Mucosa of rectum (tissue), 2 donors: Measurements from ENCODE around the gene SMC1B.

Experiments
- H3K27ac ChIP-seq, 2 donors: one replicate each; pipeline ENCODE4 v1.7.0; 2013; ENCODE audit warnings: inconsistent platforms in 2 of 2, low read depth in 2 of 2, low read length in 2 of 2
- H3K27me3 ChIP-seq, 2 donors: one replicate each; pipeline ENCODE4 v1.7.0; 2013; ENCODE audit warnings: low read length in 2 of 2; ENCODE audit not compliant: control insufficient read depth in 2 of 2, insufficient read depth in 2 of 2
- H3K36me3 ChIP-seq, 2 donors: one replicate each; pipeline ENCODE4 v1.7.0; 2013; ENCODE audit warnings: low read length in 2 of 2; ENCODE audit not compliant: control insufficient read depth in 2 of 2, insufficient read depth in 2 of 2
- H3K4me1 ChIP-seq, 2 donors: one replicate each; pipeline ENCODE4 v1.7.0; 2013; ENCODE audit warnings: low read length in 2 of 2, mild to moderate bottlenecking in 1 of 2; ENCODE audit not compliant: control insufficient read depth in 2 of 2, insufficient read depth in 2 of 2
- H3K4me3 ChIP-seq, 2 donors: one replicate each; pipeline ENCODE4 v1.7.0; 2013; ENCODE audit warnings: low read length in 2 of 2
- H3K9ac ChIP-seq, 2 donors: one replicate each; pipeline ENCODE4 v1.7.0; 2013; ENCODE audit warnings: low read length in 2 of 2, low read depth in 1 of 2, mild to moderate bottlenecking in 1 of 2
- H3K9me3 ChIP-seq, 2 donors: one replicate each; pipeline ENCODE4 v1.7.0; 2013; ENCODE audit warnings: low read length in 2 of 2; ENCODE audit not compliant: control insufficient read depth in 2 of 2
- donor health status: healthy.
- donor health status: Normal muscosa, but diverticular disease.

The SMC1B gene

GRCh38 chr22:45317551-45318167 lies 95.7 kb downstream of the SMC1B start:
- H3K9ac ChIP-seq, result peak overlapping the region; percentile 27 to 48
- peak overlapping the region in 1 of 2 donors; percentile 10 for H3K4me3 ChIP-seq
- no peaks in the 10 kb centered on the region for H3K27me3 ChIP-seq
- peaks cover 4 to 13% of the 10 kb centered on the region in 2 donors for H3K36me3 ChIP-seq
- peaks cover 19 to 35% of the 10 kb centered on the region in 2 donors for H3K4me1 ChIP-seq
- H3K27ac ChIP-seq, result peak overlapping the region; percentile 79 to 87
- H3K9me3 ChIP-seq, result no peaks in the 10 kb centered on the region

GRCh38 chr22:45316796-45317526 lies 96.4 kb downstream of the SMC1B start:
- Histone ChIP-seq H3K4me3 (no peak overlapping the region), H3K36me3 (peaks cover 4 to 7% of the 10 kb centered on the region in 2 donors), H3K9ac (peak overlapping the region; percentile 27 to 48), H3K4me1 (peaks cover 19 to 35% of the 10 kb centered on the region in 2 donors), H3K27ac (peak overlapping the region; percentile 79 to 87), H3K27me3 (no peaks in the 10 kb centered on the region), H3K9me3 (no peaks in the 10 kb centered on the region)

- Histone ChIP-seq H3K9me3 (no peaks in the 10 kb centered on the region), H3K27ac (no peak overlapping the region), H3K9ac (no peak overlapping the region), H3K27me3 (no peaks in the 10 kb centered on the region), H3K4me1 (peaks cover 29 to 39% of the 10 kb centered on the region in 2 donors), H3K4me3 (no peak overlapping the region), H3K36me3 (peaks cover 0 to 6% of the 10 kb centered on the region in 2 donors)
These were observed 98.6 kb downstream of the SMC1B start for GRCh38 chr22:45314786-45315185.

GRCh38 chr22:45314054-45314721 lies 99.2 kb downstream of the SMC1B start:
- H3K4me1 ChIP-seq, result peaks cover 29 to 36% of the 10 kb centered on the region in 2 donors

GRCh38 chr22:45312856-45313255 lies 100.5 kb downstream of the SMC1B start:
- Histone ChIP-seq H3K9me3 (no peaks in the 10 kb centered on the region), H3K9ac (peak overlapping the region in 1 of 2 donors; percentile 14), H3K4me1 (peaks cover 34 to 35% of the 10 kb centered on the region in 2 donors), H3K36me3 (peaks cover 0 to 6% of the 10 kb centered on the region in 2 donors), H3K27me3 (no peaks in the 10 kb centered on the region), H3K27ac (no peak overlapping the region), H3K4me3 (no peak overlapping the region)

More at GRCh38 chr22:45314054-45314721, 99.2 kb downstream of the SMC1B start:
- H3K9ac ChIP-seq, result no peak overlapping the region
- no peaks in the 10 kb centered on the region for H3K9me3 ChIP-seq
- H3K4me3 ChIP-seq, result peak overlapping the region in 1 of 2 donors; percentile 7
- H3K27ac ChIP-seq, result peak overlapping the region in 1 of 2 donors; percentile 52
- peaks cover 0 to 6% of the 10 kb centered on the region in 2 donors for H3K36me3 ChIP-seq
- H3K27me3 ChIP-seq, result no peaks in the 10 kb centered on the region

- Histone ChIP-seq H3K9me3 (no peaks in the 10 kb centered on the region), H3K9ac (no peak overlapping the region), H3K4me3 (no peak overlapping the region), H3K4me1 (peaks cover 30 to 31% of the 10 kb centered on the region in 2 donors), H3K27me3 (no peaks in the 10 kb centered on the region), H3K36me3 (peaks cover 0 to 6% of the 10 kb centered on the region in 2 donors), H3K27ac (no peak overlapping the region)
These were observed 101.0 kb downstream of the SMC1B start for GRCh38 chr22:45312415-45312814.

GRCh38 chr22:45310977-45311531 lies 102.3 kb downstream of the SMC1B start:
- peak overlapping the region in 1 of 2 donors; percentile 84 for H3K27ac ChIP-seq
- H3K4me3 ChIP-seq, result peak overlapping the region; percentile 74 to 80
- peaks cover 24 to 32% of the 10 kb centered on the region in 2 donors for H3K4me1 ChIP-seq
- peak overlapping the region; percentile 83 to 84 for H3K9ac ChIP-seq
- H3K36me3 ChIP-seq, result peaks cover 0 to 6% of the 10 kb centered on the region in 2 donors
- H3K27me3 ChIP-seq, result no peaks in the 10 kb centered on the region
- H3K9me3 ChIP-seq, result no peaks in the 10 kb centered on the region

- H3K9me3 ChIP-seq, result no peaks in the 10 kb centered on the region
- peak overlapping the region; percentile 83 to 84 for H3K9ac ChIP-seq
- H3K4me1 ChIP-seq, result peaks cover 24 to 35% of the 10 kb centered on the region in 2 donors
- H3K4me3 ChIP-seq, result peak overlapping the region; percentile 74 to 80
- H3K36me3 ChIP-seq, result peaks cover 0 to 6% of the 10 kb centered on the region in 2 donors
- H3K27me3 ChIP-seq, result no peaks in the 10 kb centered on the region
- peak overlapping the region; percentile 81 to 84 for H3K27ac ChIP-seq
These were observed 102.9 kb downstream of the SMC1B start for GRCh38 chr22:45310331-45310976.

GRCh38 chr22:45309422-45310227 lies 103.8 kb downstream of the SMC1B start, which contains the start of gene FAM118A:
FAM118A (plus strand) TSS chr22:45309934; CDS start chr22:45322380, 12,446 bp downstream.
- Histone ChIP-seq H3K4me1 (peaks cover 24 to 31% of the 10 kb centered on the region in 2 donors), H3K27ac (peak within 1 kb of the TSS; percentile 95 to 96), H3K36me3 (peaks cover 0 to 6% of the 10 kb centered on the region in 2 donors), H3K4me3 (peak within 1 kb of the TSS; percentile 79 to 80), H3K9me3 (no peaks in the 10 kb centered on the region), H3K27me3 (no peaks in the 10 kb centered on the region), H3K9ac (peak within 1 kb of the TSS; percentile 83 to 85)
